Measurements from ENCODE around the gene LDLRAD4.

DNA sequence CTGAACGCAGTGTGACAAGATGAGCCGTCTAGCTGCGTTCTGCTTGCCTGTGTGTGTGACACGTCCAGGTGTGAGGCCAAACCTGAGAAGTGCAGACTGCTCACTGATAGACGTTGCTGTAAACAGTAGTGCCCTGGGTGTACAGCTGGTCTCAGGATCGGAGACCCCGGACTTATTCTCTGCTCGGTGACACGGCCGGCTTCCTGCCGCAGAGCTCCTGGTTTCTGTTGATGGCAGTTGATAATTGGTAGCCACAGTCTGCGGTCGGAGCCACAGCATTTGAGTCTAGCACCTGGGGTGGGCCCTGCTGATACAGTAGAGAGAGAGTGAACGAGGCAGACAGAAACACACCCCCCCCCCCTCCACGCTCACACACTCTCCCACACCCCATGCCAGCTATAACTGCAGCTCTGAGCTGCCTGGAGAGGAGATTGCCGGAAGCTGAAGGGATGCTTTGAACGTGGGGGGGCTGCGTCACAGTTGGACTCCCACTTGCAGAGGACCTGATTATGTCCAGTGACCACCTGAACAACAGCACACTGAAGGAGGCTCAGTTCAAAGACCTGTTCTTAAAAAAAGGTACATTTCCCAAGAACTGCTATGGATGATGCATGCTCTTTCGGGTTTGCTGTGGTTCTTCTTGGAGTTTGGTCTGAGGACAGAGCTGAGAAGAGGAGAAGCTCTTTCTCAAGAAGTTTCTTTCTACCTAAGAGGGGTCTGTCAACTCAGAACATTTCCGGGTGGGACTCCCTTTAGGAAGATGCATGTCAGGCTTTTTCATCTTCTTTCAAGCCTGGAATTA lies 393.8 kb downstream of the LDLRAD4 start:
- TF ChIP-seq GATA2 (IDR thresholded peaks at IDR 0.05; ENCODE audit: low read depth, low read length) = no peak
- TF ChIP-seq GATA3 (IDR thresholded peaks at IDR 0.05; ENCODE audit: low read depth, low read length) = no peak
